Right lobe of liver (tissue), 6 donors: ENCODE data around the gene LBR. TPM values are rescaled to one million over a fixed set of nuclear protein-coding genes. Genes with fewer than 3 reads are reported as not detected.

ENCODE experiments used
- ATAC-seq, 4 donors: fragments of 200-7000 bp; cut with Tn5 transposase; one replicate each; pipeline ENCODE4 v1.9.1; 2020; ENCODE audit warnings: mild to moderate bottlenecking in 4 of 4, moderate library complexity in 4 of 4
- DNase-seq, 3 donors: peaks; one replicate each; pipeline ENCODE4 v3.0.0-alpha.2; 2020
- H3K27ac ChIP-seq, 3 donors: fragments of 200-600 bp; one replicate each; pipeline ENCODE4 v1.8.0; 2022
- H3K27me3 ChIP-seq, 2 donors: fragments of 200-600 bp; one replicate each; pipeline ENCODE4 v1.8.0; 2022
- H3K36me3 ChIP-seq, 4 donors: fragments of 200-600 bp; sonication (generic) in 1 of 4; one replicate each; pipeline versions ENCODE4 v1.5.1 to v1.8.0; 2017 to 2022; ENCODE audit warnings: control low read depth in 1 of 4
- H3K4me1 ChIP-seq, 4 donors: fragments of 200-600 bp; sonication (generic) in 1 of 4; one replicate each; pipeline versions ENCODE4 v1.5.1 to v1.8.0; 2017 to 2022; ENCODE audit warnings: control low read depth in 1 of 4
- H3K4me3 ChIP-seq, 3 donors: fragments of 200-600 bp; one replicate each; pipeline ENCODE4 v1.8.0; 2022
- H3K9me3 ChIP-seq, 4 donors: fragments of 200-600 bp; sonication (generic) in 1 of 4; one replicate each; pipeline versions ENCODE4 v1.5.1 to v1.8.0; 2017 to 2022; ENCODE audit warnings: control low read depth in 1 of 4
- POLR2A ChIP-seq: fragments of 450-650 bp; IDR thresholded peaks from one replicate; pipeline ENCODE4 v1.6.1; 2017; ENCODE audit warnings: antibody characterized with exemption, mild to moderate bottlenecking
- WGBS: methylation state at CpG from one replicate; pipeline ENCODE4 v1.1.6; 2018; ENCODE audit warnings: low coverage, low lambda C conversion rate; ENCODE audit not compliant: insufficient coverage; ENCODE audit errors: missing lambda C conversion rate; 5-methylcytosine and 5-hydroxymethylcytosine counted together
- intact Hi-C, 2 donors: fragments of 100-400 bp; cut with DNase I; formaldehyde crosslinking; loops; one replicate each; pipeline versions ENCODE4 v1.11.2 to v1.14.1; 2022
- total RNA-seq, 6 experiments: library from RNA; depleted of rRNA in 2 of 6; stranded (reverse); fragments of >200 nt in 2 of 6; fragmentation: NEBNext Ultra II Directional in 3 of 6; extraction: Animal tissue kit (Norgen Biotek cat#: 25700) in 3 of 6; gene quantifications; one replicate each; pipeline versions ENCODE4 v1.1.0 to v1.2.4, GENCODE V29; 2016 to 2023
- TF ChIP-seq, protein P1 (sequence below), 4 donors: fragments of 200-600 bp in 3 of 4; fragments of 450-650 bp in 1 of 4; IDR thresholded peaks; one replicate each; pipeline versions ENCODE4 v1.5.1 to v1.8.0; 2016 to 2022; ENCODE audit warnings: antibody characterized with exemption in 4 of 4, mild to moderate bottlenecking in 2 of 4
- donor health status: DM: no; HTN: yes; CAD: no.
- donor health status: DM: no; HTN: no; CAD: no.
- donor health status: DM: no; HTN: no; CAD: no.
- donor health status: DM: no; HTN: yes; CAD: no.
- donor health status: DM: no; HTN: yes; CAD: no.

LBR gene
- total RNA-seq, 6 experiments from 2014 or later = 21.9 to 41.8 (median 31.4) TPM

DNA sequence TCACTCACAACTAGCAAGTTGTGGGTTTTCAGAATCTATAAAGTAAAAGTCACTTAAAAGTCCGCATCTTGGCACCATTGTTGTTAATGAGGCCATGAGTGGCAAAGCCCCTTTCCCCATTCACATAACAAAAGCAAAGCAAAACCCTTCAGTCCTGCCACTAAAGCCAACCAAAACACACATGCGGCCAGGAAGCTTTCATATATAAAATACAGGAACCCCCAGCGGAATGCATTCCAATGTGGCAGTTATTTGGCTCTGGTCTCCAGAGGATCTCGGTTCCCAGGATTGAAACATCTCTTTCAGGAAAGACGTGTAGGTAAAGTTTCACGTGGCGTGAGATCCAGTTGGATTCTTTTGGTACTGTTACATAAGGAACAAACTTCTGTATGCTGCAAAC, 2.5 kb upstream of the LBR start:
- Histone ChIP-seq H3K27me3 (no peaks in the 10 kb centered on the region), H3K27ac (no peak overlapping the region), H3K36me3 (no peaks in the 10 kb centered on the region), H3K4me1 (peaks cover 0 to 16% (median 5%) of the 10 kb centered on the region in 4 donors), H3K9me3 (no peaks in the 10 kb centered on the region), H3K4me3 (no peak overlapping the region)
- 92% methylated on average over 7 of the region's 7 CpGs for WGBS
- no peak for DNase-seq
- intact Hi-C loops = no loop called here
- TF ChIP-seq POLR2A = no peak
- TF ChIP-seq, protein P1, sequence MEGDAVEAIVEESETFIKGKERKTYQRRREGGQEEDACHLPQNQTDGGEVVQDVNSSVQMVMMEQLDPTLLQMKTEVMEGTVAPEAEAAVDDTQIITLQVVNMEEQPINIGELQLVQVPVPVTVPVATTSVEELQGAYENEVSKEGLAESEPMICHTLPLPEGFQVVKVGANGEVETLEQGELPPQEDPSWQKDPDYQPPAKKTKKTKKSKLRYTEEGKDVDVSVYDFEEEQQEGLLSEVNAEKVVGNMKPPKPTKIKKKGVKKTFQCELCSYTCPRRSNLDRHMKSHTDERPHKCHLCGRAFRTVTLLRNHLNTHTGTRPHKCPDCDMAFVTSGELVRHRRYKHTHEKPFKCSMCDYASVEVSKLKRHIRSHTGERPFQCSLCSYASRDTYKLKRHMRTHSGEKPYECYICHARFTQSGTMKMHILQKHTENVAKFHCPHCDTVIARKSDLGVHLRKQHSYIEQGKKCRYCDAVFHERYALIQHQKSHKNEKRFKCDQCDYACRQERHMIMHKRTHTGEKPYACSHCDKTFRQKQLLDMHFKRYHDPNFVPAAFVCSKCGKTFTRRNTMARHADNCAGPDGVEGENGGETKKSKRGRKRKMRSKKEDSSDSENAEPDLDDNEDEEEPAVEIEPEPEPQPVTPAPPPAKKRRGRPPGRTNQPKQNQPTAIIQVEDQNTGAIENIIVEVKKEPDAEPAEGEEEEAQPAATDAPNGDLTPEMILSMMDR (IDR thresholded peaks at IDR 0.05) = no peak
- no peak for ATAC-seq

DNA sequence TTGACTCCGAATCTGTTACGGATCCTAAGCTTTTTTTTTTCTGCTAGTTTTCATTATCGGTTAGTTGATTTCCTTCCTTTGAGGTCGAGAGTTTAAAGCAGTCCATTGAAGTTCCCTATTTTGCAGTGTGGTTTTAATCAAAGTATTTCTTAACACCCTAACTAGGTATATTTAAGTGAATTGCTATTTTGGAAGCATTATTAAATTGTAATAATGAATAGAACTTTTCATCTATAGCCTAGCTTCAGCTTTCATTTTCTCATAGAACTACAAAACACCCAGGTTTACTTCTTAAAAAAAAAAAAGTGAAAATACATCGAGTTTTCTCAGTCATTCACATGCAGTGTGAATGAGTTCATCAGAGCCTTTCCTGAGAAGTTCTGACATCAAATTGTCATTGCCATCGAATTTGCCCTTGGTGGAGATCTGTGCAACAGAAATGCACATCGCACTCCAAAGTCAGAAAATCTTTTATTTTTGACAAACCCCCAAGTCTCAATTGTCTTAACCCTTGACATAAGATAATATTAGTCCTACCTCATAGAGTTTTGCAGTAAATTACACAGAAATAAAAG, 1.1 kb upstream of the LBR start:
- H3K36me3 ChIP-seq = no peaks in the 10 kb centered on the region
- DNase-seq (no peak), ATAC-seq (no peak)
- H3K4me3 ChIP-seq = peak overlapping the region; percentile 91 to 98 (median 94)
- 12% methylated on average over 7 of the region's 7 CpGs for WGBS
- peaks cover 0 to 27% (median 5%) of the 10 kb centered on the region in 4 donors for H3K4me1 ChIP-seq
- intact Hi-C loops = no loop called here
- H3K27ac ChIP-seq = peak overlapping the region; percentile 95 to 98 (median 97)
- H3K9me3 ChIP-seq = no peaks in the 10 kb centered on the region
- H3K27me3 ChIP-seq = no peaks in the 10 kb centered on the region
- TF ChIP-seq, protein P1 (IDR thresholded peaks at IDR 0.05) = no peak
- TF ChIP-seq POLR2A = no peak

DNA sequence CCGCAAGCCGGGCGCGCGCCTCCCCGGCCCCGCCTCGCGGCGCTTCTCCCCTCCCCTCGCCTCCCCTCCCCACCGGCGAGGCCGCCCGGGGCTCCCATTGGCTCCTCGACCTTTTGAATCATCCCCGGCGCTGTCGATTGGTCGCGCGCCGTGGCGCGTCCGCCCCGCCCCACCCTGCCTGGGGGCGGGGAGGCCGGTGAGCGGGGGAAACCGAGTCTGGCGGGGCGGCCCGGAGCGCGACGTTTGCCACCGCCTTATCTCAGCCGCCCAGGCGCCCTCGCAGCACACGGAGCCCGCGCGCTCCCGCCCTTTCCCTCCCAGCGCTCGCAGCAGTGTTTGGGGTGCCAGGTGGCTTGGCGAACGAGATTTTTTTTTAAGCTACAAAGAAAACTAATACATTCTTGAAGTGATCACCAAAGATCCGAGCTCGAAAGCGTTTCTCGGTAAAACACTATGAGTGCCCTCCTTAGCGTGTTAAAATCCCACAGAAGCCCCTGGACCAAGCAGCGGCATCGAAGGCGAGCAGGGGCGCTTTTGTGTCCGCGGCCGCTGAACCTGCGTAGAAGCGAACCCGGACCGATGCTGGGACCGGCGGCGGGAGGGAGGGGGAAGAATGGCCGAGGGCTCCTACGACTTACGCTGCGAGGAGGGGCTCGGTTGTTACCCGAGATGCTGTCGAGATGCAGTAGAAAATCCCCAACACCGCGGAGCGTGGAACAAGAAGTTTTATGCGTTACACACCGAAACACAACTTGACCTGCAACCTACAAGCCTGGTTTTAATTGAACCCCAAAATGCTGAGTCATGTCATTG, 436 bp upstream of the LBR start:
- Histone ChIP-seq H3K9me3 (no peaks in the 10 kb centered on the region), H3K4me1 (peaks cover 0 to 34% (median 5%) of the 10 kb centered on the region in 4 donors), H3K27me3 (no peaks in the 10 kb centered on the region), H3K4me3 (peak overlapping the region; percentile 91 to 98 (median 94)), H3K36me3 (no peaks in the 10 kb centered on the region), H3K27ac (peak overlapping the region; percentile 95 to 98 (median 97))
- peak; percentile 92 for TF ChIP-seq POLR2A
- TF ChIP-seq, protein P1 (IDR thresholded peaks at IDR 0.05) = no peak
- intact Hi-C loops = no loop called here
- under 1% methylated on average over 28 of the region's 81 CpGs for WGBS
- DNase-seq = peak; percentile 96 to 98 (median 97)
- peak; percentile 90 to 98 (median 94) for ATAC-seq

DNA sequence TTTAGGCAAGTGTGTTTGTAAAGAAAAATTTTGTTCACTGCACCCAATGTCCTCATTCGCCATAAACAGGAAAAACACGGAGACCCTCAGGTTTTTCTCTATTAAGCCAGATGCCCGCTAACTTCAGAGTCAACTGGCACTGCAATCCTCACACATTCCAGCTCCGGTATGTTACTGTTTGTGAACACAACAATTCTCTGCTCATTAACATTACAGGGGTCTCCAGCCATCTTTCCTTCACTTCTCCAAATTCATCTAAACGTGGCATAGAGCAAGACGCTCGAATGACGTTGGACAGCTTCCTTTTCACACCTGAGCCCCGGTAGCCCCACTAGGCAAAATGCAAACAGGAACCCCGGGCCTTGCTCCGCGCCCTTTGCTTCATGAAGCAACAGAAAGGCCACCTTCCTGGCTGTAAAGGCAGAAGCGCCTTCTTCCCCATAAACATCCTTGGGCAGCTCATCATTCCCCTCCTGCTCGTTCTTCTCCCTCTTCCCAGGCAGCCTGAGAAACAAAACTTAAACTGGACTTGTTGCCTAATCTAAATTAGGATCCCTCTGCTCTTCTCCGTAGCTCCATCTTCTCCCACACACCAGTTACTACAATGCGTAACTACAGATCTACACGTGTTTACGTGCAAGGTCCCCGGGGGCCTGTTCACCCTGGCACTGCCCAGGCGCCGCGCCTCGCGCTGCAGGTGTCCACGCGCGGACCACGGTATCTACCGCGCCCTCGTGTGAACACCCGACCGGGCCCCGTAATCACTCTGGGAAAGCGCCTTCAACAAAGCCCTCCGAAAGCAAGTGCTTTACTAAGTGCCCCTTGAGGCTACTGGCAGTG, 1.2 kb downstream of the LBR start:
- peak overlapping the region; percentile 92 to 97 (median 95) for H3K27ac ChIP-seq
- H3K9me3 ChIP-seq = no peaks in the 10 kb centered on the region
- H3K36me3 ChIP-seq = peaks cover 0 to 3% (median 0%) of the 10 kb centered on the region in 4 donors
- ATAC-seq (peak; percentile 29 to 48 (median 36)), DNase-seq (peak in 2 of 3 donors; percentile 59 to 70)
- H3K27me3 ChIP-seq = no peaks in the 10 kb centered on the region
- 3% methylated on average over 20 of the region's 36 CpGs for WGBS
- peaks cover 0 to 47% (median 8%) of the 10 kb centered on the region in 4 donors for H3K4me1 ChIP-seq
- TF ChIP-seq POLR2A = no peak
- TF ChIP-seq, protein P1 (IDR thresholded peaks at IDR 0.05) = no peak
- H3K4me3 ChIP-seq = peak overlapping the region; percentile 91 to 98 (median 94)
- intact Hi-C loops = no loop called here
